K562 treated with DMSO at 1 percent for 24 hours (cell line): ENCODE measurements around the gene SMKR1. TPM values are rescaled to one million over a fixed set of nuclear protein-coding genes. Genes with fewer than 3 reads are reported as not detected.

Experiments
- total RNA-seq: library from RNA; unstranded; fragments of 300-600 nt; gene quantifications from 2 replicates; pipeline ENCODE4 v1.2.3, GENCODE V29; 2022; ENCODE audit warnings: low read depth; ENCODE audit not compliant: insufficient read depth

SMKR1 gene
- 2.2 TPM in 1 of 2 replicates, not detected in the other for total RNA-seq

DNA sequence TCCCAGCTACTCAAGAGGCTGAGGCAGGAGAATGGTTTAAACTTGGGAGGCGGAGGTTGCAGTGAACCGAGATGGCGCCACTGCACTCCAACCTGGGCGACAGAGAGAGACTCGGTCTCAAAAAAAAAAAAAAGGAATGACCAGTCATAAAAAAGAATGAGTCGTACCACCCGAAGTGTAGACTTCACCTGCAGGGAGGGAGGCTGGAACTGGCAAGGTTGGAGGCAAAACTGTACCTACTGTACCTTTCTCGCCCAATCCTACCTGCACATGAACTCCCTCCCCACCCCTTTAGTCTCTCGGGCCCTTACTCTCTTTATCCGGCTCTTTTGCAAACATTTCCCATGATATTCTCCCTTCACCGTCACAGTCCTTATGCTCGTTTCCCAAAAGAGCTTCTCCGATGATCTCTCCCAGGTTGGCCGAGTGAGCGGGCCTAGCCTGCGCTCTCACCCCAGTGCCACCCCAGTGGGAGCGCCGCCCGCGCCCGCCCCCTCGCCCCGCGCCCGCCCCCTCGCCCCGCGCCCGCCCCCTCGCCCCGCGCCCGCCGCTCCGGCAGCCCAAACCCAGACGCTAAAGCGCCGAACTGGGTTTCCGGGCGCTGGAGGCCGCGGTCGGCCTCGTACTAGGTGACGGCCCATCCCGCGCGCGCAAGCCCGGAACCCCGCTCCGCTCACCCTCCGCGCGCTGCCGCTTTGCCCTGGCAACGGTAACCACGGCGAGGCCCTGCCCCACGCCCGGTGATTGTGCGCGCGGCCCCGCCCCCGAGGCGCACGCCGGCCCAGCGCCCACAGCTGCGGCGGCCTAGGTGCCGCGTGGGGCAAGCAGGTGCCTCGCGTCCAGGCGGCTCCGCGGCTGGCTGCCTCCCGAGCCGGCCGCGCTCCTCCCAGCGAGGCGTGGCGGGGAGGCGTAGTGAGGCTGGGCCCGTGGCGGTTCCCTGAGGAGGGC lies at the start of gene SMKR1:
TSS of gene SMKR1 (plus strand) at position 772 of the 948 bp plus-strand sequence. CDS start 294 bp downstream, outside the sequence.

Other genes with a start within 250 kb of the SMKR1 start
- gene STRIP2, start 68.1 kb upstream of the SMKR1 start, total RNA-seq, result 19.0 and 20.6 TPM in 2 replicates
- 9.9 and 11.3 TPM in 2 replicates for gene NRF1, start 109.2 kb downstream of the SMKR1 start, total RNA-seq